C4-2B (cell line): ENCODE measurements around the gene ZFR.

Experiments used
- CTCF ChIP-seq: fragments of 450-650 bp; conservative IDR thresholded peaks from 2 replicates; pipeline ENCODE4 v1.5.1; 2017; ENCODE audit warnings: mild to moderate bottlenecking
- ZFX ChIP-seq: fragments of 450-650 bp; IDR thresholded peaks from 2 replicates; pipeline ENCODE4 v1.6.1; 2017

DNA sequence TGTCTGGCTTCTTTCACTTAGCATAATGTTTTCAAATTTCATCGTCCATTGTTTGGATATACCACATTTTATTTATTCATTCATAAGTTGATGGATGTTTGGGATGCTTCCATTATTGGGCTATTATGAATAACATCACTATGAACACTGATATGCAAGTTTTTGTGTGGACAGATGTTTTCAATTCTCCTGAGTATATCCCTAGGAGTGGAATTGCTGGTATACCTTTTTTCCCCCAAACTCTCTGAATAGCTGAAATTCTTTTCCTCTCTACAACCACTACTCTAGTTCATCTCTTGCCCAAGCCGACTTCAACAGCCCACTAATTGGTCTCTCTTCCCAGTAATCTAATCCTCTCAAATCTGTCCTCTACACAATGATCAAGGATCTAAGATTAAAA lies 4.7 kb upstream of the ZFR start:
- TF ChIP-seq CTCF (no peak), ZFX (no peak)
